GM18867 (cell line): ENCODE results near the gene TMEM63C.
"Not testable (repeated sequence)": the region's sequence is repeated elsewhere in the genome, so short reads cannot be mapped to it uniquely, and the experiment has no call there.

Experiments used
- ATAC-seq: cut with Tn5 transposase; IDR thresholded peaks from one replicate; pipeline ENCODE4 v1.9.1; 2021; ENCODE audit warnings: mild to moderate bottlenecking, moderate library complexity; ENCODE audit not compliant: unreplicated experiment

TMEM63C gene

DNA sequence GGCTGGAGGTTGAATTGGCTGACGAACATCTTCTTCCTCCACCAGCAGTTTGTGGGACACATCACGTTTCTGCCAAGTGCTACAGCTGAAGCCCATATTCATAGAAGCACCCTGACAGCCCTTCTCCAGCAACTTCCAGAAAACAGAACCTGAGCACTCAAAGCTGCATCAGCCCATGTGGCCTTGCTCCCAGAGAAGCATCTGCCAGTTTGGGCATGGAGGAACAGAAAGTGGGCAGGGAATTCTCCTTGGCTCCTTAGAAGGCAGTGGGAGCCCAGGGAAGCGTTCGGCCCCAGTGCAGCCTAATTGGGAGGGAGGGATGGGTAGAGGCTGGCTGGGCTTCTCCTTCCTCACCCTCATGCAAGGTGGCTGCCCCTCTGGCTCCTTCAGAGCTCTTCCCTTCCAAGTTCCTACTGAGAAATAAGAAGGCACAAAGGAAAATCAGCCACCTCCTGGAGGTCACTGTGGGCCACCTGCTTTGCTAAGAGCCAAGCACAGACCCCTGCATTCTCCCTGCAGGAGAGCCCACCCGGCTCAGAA lies 93.5 kb downstream of the TMEM63C start:
- ATAC-seq, result no peak

DNA sequence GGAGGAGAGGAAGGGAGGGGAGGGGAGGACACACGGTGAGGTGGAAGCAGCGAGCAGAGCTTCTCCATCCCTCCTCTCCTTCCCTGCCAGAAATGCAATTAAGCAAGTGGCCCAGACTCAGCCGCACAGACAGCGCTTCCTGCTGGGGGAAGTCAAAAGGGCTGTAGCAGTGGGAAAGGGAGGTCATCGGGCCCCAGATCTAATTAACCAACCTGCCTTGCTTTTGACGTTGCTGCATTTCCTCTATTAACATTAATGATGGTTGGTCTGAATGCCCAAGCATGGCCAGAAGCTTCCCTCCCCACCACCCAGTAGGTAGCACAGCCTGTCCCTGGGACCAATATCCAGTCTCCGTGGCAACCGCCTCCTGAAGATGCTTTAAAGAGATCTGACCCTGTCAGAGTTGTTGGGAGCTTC lies 94.0 kb downstream of the TMEM63C start:
- ATAC-seq, result no peak

GRCh38 chr14:77276295-77276935 lies 94.8 kb downstream of the TMEM63C start:
- ATAC-seq, result no peak

DNA sequence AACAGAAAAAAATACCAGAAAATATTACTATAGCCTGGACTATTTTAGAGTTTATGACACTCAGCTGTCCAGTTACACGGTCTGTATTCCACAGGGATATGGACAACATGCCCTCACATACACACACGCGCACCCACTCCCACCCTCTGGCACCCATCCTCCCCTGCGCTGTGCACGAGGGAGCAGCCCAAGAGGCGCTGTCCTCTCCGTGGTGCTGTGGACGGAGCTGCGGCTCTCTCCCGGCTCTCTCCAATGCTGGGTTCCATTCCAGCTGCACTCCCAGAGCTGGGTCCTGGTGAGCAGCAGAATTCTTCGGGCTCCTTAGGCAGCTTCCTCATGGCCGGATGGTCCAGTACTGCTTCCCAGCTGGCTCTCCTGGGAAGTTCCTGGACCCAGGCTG lies 95.4 kb downstream of the TMEM63C start:
- ATAC-seq, result no peak

DNA sequence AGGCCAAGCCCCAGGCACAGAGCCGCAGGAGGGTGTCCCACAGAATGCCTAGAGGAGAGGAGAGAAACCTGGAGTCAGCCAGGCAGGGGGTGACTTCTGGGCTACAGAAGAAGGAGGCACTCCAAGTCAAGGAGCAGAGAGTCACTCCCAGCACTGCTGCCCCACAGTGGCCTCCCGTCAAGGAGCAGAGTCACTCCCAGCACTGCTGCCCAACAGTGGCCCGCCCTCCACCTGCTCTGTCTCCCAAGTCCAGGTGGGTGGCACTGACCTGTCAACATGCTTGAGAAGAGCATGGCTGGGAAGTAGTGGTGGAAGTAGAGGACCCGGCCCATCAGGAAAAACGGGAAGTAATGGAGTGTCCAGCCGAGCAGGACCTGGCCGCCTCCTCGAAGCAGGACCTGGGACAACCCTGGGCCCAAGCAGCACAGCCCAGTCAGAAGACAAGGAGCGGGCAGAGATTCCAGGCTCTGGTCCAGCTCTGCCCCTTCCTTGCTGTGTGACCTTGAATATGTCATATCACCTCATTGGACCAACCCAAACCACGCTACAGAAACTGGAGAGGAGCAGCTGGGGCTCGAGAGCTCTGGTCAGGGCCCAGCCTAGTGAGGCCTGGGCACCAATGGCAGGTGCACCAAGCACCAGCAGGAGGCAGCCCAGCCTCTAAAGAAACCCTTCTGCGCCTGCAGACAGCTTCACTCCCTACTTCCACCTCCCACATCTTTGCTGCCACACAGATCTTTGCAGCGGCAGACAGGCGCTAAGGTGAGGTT lies 97.0 kb downstream of the TMEM63C start:
- ATAC-seq, result no peak

- no peak for ATAC-seq
These were observed 98.1 kb downstream of the TMEM63C start for GRCh38 chr14:77279719-77280118.

DNA sequence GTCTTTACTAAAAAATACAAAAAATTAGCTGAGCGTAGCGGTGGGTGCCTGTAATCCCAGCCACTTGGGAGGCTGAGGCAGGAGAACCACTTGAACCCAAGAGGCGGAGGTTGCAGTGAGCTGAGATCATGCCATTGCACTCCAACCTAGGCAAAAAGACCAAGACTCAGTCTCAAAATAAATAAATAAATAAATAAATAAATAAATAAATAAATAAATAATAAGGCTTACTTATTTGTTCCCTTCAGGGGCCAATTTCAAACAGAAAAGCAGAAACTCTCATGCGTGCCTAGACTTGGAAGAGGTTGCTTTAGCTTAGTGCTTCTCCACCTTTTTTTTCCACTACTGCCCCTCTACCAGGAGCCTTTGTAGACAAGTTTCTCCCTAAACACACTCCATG lies 99.3 kb downstream of the TMEM63C start:
- ATAC-seq, result not testable (repeated sequence)

GRCh38 chr14:77281852-77282410 lies 100.3 kb downstream of the TMEM63C start:
- no peak for ATAC-seq

GRCh38 chr14:77284066-77284465 lies 102.5 kb downstream of the TMEM63C start:
- ATAC-seq, result no peak

GRCh38 chr14:77284466-77284865 lies 102.9 kb downstream of the TMEM63C start:
- ATAC-seq, result no peak

DNA sequence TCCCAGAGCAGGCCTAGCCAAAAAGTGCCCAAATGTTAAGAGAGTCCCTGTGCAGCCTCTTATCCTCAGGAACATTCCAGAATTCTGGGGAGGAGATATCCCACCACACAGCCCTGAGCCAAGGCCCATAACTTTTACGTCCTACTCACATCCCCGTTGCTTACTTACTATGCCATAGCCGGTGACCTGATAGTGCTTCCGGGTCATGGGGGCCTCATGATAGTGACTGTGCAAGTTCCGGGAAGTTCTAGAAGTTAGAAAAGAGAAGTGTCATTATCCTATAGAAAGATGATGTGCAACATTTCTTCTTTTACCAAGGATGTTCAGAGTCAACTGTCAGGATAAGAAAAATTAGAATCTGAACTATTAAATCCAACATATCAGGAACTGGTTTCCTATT lies 105.0 kb downstream of the TMEM63C start:
- ATAC-seq, result no peak

- no peak for ATAC-seq
These were observed 109.1 kb downstream of the TMEM63C start for GRCh38 chr14:77290705-77291104.

DNA sequence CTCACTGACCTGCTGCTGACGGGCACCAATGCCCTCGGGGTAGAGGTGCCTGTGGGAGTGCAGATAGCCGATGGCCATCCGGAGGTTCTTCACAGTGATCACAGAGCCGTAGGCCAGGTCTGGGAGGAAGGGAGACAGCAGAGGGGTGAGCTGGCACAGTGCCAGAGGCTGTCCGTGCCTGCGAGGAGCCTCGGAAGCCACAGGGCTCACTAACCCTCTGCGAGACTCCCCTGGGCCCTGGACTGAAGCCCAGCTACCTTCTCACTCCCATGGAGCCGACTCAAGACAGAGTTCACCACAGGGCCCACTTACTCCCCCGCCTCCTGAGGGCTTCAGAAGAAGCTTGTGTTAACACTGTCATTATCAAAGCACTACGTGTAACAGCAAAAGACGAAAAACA lies 114.6 kb downstream of the TMEM63C start:
- ATAC-seq, result no peak

DNA sequence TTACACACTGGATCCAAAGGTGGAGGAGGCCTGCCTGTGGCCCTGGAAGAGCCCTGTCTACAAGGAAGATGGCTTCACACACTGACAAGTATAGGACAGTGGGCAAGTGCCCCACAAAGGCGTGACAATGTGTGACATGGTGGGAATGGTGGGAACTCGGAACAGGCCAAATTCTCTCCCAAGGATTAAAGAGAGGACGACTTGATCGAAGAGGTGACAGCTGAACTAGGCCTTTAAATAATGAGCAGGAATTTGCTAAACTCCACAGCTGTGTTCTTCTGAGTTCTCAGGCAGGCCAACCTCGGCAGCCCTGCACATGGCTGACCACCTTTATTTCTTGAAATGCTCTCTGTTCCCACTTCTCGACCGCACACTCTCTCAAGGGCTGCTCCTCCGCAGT lies 115.3 kb downstream of the TMEM63C start:
- ATAC-seq, result no peak

DNA sequence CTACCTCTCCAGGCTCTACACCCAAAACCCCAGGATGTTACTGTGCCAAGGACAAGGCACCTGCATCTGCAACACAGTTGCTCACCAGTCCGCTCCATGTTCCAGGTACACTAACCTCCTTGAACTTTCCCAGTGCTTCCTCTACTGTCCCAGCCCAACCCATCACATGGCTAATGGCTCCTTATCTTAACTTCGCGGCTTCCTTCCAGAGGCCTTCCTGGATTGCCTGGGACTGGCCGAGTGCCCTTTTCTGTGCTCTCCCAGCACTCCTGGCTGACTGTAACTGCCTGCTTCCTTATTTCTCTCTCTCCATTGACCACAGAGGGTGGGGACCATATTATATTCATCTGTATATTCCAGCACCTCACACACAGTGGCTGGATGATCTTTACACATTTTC lies 118.2 kb downstream of the TMEM63C start:
- no peak for ATAC-seq

- ATAC-seq, result no peak
These were observed 119.5 kb downstream of the TMEM63C start for GRCh38 chr14:77301103-77301502.

DNA sequence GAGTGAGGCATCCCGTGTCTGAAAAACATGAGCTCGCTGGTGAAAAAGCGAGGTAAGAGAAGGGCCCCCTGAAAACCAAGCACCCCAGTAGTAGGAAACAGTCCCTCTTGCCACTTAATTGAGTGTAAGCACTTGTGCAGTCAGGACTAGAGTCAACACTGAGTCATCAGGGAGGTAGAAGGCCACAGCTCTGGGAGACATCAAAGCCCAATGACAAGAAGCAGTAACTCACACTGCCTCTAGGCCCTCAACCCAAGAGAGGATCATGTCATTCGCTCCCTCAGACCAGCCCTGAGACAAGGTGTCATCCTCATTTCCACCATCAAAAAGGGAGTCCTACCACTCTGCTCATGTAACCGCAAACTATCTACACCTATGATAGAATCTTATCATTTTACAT lies 121.3 kb downstream of the TMEM63C start:
- no peak for ATAC-seq

DNA sequence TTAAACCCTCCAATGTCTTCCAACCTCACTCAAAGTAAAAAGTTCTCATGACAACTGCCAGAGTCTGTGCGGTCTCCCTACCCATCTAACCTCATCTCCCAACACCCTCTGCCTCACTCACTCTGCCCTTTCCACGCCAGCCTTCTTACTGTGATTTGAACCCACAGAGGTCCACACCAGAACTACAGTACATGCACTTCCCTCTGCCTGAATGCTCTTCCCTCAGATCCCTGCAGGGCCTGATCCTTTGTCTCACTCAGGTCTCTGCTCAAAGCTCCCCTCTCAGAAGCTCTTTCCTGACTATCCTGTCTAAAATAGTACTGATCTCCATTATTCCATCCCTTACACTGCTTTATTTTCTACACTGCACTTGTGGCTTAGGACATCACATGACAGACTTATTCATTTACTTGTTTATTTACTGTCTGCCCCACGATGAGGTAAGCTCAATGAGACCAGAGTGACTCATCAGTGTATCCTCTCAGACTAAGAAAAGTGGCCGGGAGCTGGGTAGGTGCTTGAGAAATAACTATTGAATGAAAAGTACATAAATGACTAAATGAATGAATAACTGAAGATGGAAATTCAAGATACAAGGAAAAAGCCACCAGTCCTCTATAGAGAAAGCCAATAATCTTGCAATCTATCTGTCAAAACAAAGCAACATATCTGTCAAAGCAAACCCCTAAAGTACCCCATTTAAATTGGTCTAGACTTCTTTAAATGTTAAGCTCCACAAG lies 122.0 kb downstream of the TMEM63C start:
- ATAC-seq, result no peak

DNA sequence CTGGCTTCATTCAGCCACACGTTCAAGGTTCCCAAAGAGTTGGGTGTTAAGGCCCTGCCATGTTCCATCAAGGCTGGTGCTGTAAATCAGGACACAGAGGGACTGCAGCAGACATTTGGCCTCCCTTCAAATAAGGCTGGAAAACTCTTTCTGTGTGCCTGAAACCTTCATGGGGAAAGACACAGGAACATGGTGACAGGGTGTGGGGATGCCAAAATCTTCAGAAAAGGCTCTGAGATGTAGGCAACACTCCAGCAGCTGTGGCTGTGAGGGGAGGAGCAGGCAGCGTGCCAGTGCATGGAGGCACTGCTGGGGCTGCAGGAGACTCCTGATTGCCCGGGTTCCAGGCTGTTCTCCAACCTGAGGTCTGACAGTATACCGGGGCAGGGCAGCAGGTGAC lies 124.1 kb downstream of the TMEM63C start:
- ATAC-seq, result no peak

DNA sequence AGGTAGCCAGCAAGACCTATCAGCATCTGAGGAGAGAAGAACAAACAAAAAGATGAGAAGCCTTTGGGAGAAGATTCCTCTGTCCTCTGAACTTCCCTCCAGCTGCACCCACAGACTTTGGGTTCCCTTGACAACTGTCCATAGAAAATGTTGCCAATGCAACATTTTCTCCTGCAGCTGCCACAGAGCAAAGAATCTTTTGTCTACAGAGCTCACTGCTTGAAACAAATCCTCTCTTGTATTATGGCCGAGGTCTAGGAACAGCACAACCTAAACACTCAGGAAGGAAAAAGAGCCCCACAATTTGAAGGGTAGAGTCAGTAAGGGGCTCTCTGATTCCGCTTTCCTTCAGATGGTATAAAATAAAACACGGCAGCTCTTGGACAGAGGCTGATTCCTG lies 124.8 kb downstream of the TMEM63C start:
- no peak for ATAC-seq

DNA sequence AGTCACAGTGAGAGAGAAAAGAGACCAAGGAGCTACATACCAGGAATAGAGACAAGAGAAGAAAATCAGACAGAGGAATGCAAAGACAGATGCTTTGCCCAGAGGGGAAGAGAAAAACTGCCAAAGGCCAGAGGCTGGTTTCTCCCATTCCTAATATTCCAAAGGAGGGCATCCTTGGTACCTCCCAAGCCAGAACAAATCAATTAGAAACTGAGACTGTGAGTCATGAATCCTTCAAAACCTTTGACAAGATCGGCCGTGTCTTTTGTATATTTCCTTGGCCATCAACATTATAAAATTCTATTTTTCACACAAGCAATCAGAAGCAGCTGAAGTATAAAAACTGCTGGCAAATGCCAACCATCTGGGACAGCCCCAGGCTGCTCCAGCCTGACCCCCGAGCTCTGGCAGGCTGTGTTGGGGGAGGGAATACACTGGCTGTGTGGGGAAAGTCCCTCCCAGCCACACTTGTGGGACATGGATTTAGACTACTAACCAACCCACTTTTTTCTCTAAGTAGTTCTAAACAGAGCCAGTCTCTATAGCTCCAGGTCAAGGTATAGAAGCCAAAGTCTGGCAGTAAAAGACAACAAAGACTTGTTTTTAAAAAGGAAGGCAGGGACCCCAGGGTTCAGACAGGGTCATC lies 125.4 kb downstream of the TMEM63C start:
- ATAC-seq, result no peak
